ENCODE measurements around the gene PEX14. TPM values are rescaled to one million over a fixed set of nuclear protein-coding genes. Genes with fewer than 3 reads are reported as not detected.
A peak's percentile ranks its signal among the peaks of the same experiment; 100 is the strongest.

Gene PEX14
- total RNA-seq, 2 donors from 2014 or later, result 24.3 to 26.0 TPM

DNA sequence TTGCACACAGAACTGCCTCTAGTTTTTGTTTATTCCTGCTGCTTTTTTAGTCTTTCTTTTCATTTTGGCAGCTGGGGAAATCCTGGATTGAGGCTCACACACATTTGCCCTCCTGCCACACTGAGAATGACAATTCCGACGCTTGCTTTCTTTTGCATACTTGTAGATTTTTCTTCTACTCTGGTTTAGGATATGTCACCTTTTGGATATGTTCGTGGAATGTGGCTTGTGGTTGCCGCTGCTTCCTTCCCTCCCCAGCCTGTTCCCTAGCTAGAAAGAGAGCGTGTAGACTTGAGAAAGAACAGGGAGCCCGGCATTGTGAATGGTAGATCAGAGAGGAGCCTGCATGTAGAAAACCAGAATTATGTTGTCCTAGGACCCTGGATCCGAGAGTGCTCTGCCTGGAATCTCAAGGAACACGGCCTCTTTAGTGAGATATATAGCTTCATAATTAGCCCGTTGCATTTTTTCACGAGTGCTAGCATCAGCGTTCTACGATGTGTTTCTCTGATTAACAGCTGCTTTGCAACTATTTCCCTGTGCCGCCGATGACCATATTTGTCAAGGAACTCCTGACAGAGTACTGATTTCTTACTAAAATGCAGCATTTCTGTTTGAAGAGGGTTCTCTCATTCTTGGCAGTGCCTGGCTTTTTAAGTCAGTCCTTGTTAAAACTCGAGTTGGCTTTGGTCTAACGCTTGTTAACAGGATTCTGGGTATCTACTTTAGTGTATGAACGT lies 56.2 kb downstream of the PEX14 start:
- no peaks in the 10 kb centered on the region for H3K27me3 ChIP-seq (ENCODE audit: control insufficient read depth, insufficient read depth, low read length, poor library complexity, severe bottlenecking)
- no peaks in the 10 kb centered on the region for H3K36me3 ChIP-seq (ENCODE audit: control insufficient read depth, insufficient read depth, low read length)
- Mint-ChIP-seq H3K27me3 (ENCODE audit: insufficient read depth) (no peaks in the 10 kb centered on the region), H3K9me3 (no peaks in the 10 kb centered on the region), H3K36me3 (ENCODE audit: low read depth) (no peaks in the 10 kb centered on the region), H3K27ac (peak overlapping the region; percentile 25), H3K4me3 (peak overlapping the region; percentile 14), H3K4me1 (peaks cover 44% of the 10 kb centered on the region)
- no peak overlapping the region for H3K27ac ChIP-seq (ENCODE audit: low read depth, low read length)
- DNase-seq, result peak; percentile 43
- peaks cover 19% of the 10 kb centered on the region for H3K4me1 ChIP-seq (ENCODE audit: control insufficient read depth, insufficient read depth, low read length)
- H3K9ac ChIP-seq (ENCODE audit: extremely low read depth, low read length, poor library complexity, severe bottlenecking), result peak overlapping the region; percentile 3
- WGBS, 2 experiments (ENCODE audit: insufficient coverage in 1 of 2, insufficient read length in 1 of 2), result 54 to 57% methylated on average over 14 to 17 of the region's 17 CpGs
- peak overlapping the region; percentile 12 for H3K4me3 ChIP-seq (ENCODE audit: low read length)
- no peaks in the 10 kb centered on the region for H3K9me3 ChIP-seq (ENCODE audit: control insufficient read depth, low read length)
- TF ChIP-seq, protein P1, sequence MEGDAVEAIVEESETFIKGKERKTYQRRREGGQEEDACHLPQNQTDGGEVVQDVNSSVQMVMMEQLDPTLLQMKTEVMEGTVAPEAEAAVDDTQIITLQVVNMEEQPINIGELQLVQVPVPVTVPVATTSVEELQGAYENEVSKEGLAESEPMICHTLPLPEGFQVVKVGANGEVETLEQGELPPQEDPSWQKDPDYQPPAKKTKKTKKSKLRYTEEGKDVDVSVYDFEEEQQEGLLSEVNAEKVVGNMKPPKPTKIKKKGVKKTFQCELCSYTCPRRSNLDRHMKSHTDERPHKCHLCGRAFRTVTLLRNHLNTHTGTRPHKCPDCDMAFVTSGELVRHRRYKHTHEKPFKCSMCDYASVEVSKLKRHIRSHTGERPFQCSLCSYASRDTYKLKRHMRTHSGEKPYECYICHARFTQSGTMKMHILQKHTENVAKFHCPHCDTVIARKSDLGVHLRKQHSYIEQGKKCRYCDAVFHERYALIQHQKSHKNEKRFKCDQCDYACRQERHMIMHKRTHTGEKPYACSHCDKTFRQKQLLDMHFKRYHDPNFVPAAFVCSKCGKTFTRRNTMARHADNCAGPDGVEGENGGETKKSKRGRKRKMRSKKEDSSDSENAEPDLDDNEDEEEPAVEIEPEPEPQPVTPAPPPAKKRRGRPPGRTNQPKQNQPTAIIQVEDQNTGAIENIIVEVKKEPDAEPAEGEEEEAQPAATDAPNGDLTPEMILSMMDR (conservative IDR thresholded peaks at IDR 0.05), result no peak

DNA sequence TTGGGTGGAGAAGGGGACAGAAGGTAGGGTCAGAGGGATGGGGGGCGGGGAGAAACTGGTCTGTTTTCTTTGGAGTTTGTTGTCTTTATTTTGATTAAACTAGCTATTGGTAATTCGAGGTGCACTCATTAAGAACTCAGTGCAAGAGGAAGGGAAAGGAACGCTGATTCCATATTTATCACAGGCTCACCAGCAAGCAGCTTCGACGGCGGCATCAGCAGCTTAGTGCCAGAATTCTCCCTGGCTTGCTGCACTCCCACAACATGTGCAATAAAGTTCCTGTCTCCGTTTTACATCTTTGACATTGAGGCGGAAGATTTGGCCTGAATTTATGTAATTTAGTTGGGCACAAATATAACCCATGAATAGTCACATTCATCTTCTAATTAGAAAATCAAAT lies 57.6 kb downstream of the PEX14 start:
- Mint-ChIP-seq H3K9me3 (no peaks in the 10 kb centered on the region), H3K27ac (no peak overlapping the region), H3K27me3 (ENCODE audit: insufficient read depth) (no peaks in the 10 kb centered on the region), H3K36me3 (ENCODE audit: low read depth) (peaks cover 7% of the 10 kb centered on the region), H3K4me3 (no peak overlapping the region), H3K4me1 (peaks cover 44% of the 10 kb centered on the region)
- no peak for DNase-seq
- no peak overlapping the region for H3K4me3 ChIP-seq (ENCODE audit: low read length)
- TF ChIP-seq, protein P1 (conservative IDR thresholded peaks at IDR 0.05), result no peak
- H3K27me3 ChIP-seq (ENCODE audit: control insufficient read depth, insufficient read depth, low read length, poor library complexity, severe bottlenecking), result no peaks in the 10 kb centered on the region
- H3K4me1 ChIP-seq (ENCODE audit: control insufficient read depth, insufficient read depth, low read length), result peaks cover 19% of the 10 kb centered on the region
- 88 to 100% methylated on average over 1 to 8 of the region's 8 CpGs for WGBS, 2 experiments (ENCODE audit: insufficient coverage in 1 of 2, insufficient read length in 1 of 2)
- peaks cover 7% of the 10 kb centered on the region for H3K36me3 ChIP-seq (ENCODE audit: control insufficient read depth, insufficient read depth, low read length)
- no peaks in the 10 kb centered on the region for H3K9me3 ChIP-seq (ENCODE audit: control insufficient read depth, low read length)
- no peak overlapping the region for H3K27ac ChIP-seq (ENCODE audit: low read depth, low read length)
- no peak overlapping the region for H3K9ac ChIP-seq (ENCODE audit: extremely low read depth, low read length, poor library complexity, severe bottlenecking)

DNA sequence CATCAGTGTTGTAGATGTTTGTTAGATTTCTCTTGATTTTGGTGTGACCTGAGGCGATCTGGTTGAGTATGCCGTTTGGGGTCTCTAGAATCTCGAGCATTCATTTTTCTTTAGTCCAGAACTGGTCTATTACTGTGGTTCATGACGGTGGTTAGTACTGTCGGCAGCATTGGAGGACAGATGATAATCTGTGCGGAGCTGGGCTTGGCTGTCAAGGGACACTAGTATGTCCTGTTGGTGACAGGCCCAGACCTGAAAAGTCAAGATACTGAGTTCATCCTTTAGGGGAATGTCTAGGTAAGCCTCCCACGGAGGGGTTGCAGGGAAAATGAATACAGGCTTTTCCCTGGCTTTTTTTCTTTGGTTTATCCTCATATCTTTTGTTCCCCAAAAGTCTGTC lies 59.8 kb downstream of the PEX14 start:
- peaks cover 11% of the 10 kb centered on the region for H3K36me3 Mint-ChIP-seq (ENCODE audit: low read depth)
- H3K9me3 ChIP-seq (ENCODE audit: control insufficient read depth, low read length), result no peaks in the 10 kb centered on the region

More for the DNA sequence above, 59.8 kb downstream of the PEX14 start:
- 95 to 97% methylated on average over 5 to 7 of the region's 7 CpGs for WGBS, 2 experiments (ENCODE audit: insufficient coverage in 1 of 2, insufficient read length in 1 of 2)
- TF ChIP-seq, protein P1 (conservative IDR thresholded peaks at IDR 0.05), result no peak
- no peak overlapping the region for H3K4me3 ChIP-seq (ENCODE audit: low read length)
- Mint-ChIP-seq H3K27me3 (ENCODE audit: insufficient read depth) (no peaks in the 10 kb centered on the region), H3K4me3 (no peak overlapping the region), H3K27ac (no peak overlapping the region), H3K9me3 (no peaks in the 10 kb centered on the region), H3K4me1 (peaks cover 47% of the 10 kb centered on the region)
- peaks cover 16% of the 10 kb centered on the region for H3K36me3 ChIP-seq (ENCODE audit: control insufficient read depth, insufficient read depth, low read length)
- H3K9ac ChIP-seq (ENCODE audit: extremely low read depth, low read length, poor library complexity, severe bottlenecking), result no peak overlapping the region
- DNase-seq, result no peak
- H3K4me1 ChIP-seq (ENCODE audit: control insufficient read depth, insufficient read depth, low read length), result peaks cover 11% of the 10 kb centered on the region
- H3K27ac ChIP-seq (ENCODE audit: low read depth, low read length), result no peak overlapping the region
- no peaks in the 10 kb centered on the region for H3K27me3 ChIP-seq (ENCODE audit: control insufficient read depth, insufficient read depth, low read length, poor library complexity, severe bottlenecking)

Data from endodermal cell (in vitro differentiated cells).